Liver (tissue), 3 donors: ENCODE results near the gene SLC12A2.

Source experiments
- ATF3 ChIP-seq: IDR thresholded peaks from 2 replicates; pipeline ENCODE4 v1.6.1; 2016; ENCODE audit warnings: antibody characterized with exemption
- CTCF ChIP-seq: fragments of 150-350 bp; IDR thresholded peaks from 2 replicates; pipeline ENCODE4 v1.5.1; 2017; ENCODE audit warnings: improper control_type of control experiment, low read depth, low read length; ENCODE audit not compliant: missing input control
- EGR1 ChIP-seq, 2 donors: IDR thresholded peaks; 2 replicates each; pipeline ENCODE4 v1.6.1; 2016 to 2018; ENCODE audit warnings: antibody characterized with exemption in 2 of 2, low read depth in 2 of 2
- RXRA ChIP-seq, 2 donors: IDR thresholded peaks; 2 replicates each; pipeline ENCODE4 v1.6.1; 2017 to 2018; ENCODE audit warnings: antibody characterized with exemption in 2 of 2, mild to moderate bottlenecking in 1 of 2
- TAF1 ChIP-seq: conservative IDR thresholded peaks from 2 replicates; pipeline ENCODE4 v1.6.1; 2016; ENCODE audit warnings: antibody characterized with exemption, mild to moderate bottlenecking
- donor health status: healthy.
- donor health status: healthy.

GRCh38 chr5:128174951-128175350 is 91.4 kb downstream of the SLC12A2 start:
- no peak for TF ChIP-seq TAF1
- TF ChIP-seq CTCF = no peak
- no peak for TF ChIP-seq RXRA (IDR thresholded peaks at IDR 0.05)
- no peak for TF ChIP-seq EGR1 (IDR thresholded peaks at IDR 0.05; ENCODE audit: low read depth in 2 of 2)
- no peak for TF ChIP-seq ATF3
